Sigmoid colon (tissue), 3 donors: Measurements from ENCODE around the gene LPCAT4.

Experiments used
- CTCF ChIP-seq, 4 experiments: fragments of 450-650 bp in 3 of 4; fragments of 200-600 bp in 1 of 4; IDR thresholded peaks; one replicate each; pipeline ENCODE4 v1.5.1; 2016 to 2019; ENCODE audit warnings: antibody characterized with exemption in 4 of 4, mild to moderate bottlenecking in 3 of 4, moderate library complexity in 2 of 4
- POLR2A ChIP-seq, 2 donors: fragments of 450-650 bp; IDR thresholded peaks; one replicate each; pipeline ENCODE4 v1.6.1; 2016; ENCODE audit warnings: antibody characterized with exemption in 2 of 2, mild to moderate bottlenecking in 2 of 2, moderate library complexity in 2 of 2

- no peak for TF ChIP-seq CTCF (IDR thresholded peaks at IDR 0.05)
- TF ChIP-seq POLR2A (IDR thresholded peaks at IDR 0.05): no peak
Observed at GRCh38 chr15:34370643-34371042, 3.6 kb upstream of the LPCAT4 start.
